Liver (tissue), 9 donors: Measurements from ENCODE around the gene LAG3. TPM values are rescaled to one million over a fixed set of nuclear protein-coding genes. Genes with fewer than 3 reads are reported as not detected.

ENCODE experiments used
- DNase-seq: peaks from one replicate; pipeline ENCODE4 v3.0.0-alpha.2; 2017; ENCODE audit warnings: low spot score
- H3K27ac ChIP-seq, 2 donors: one replicate each; pipeline ENCODE4 v1.7.0; 2013; ENCODE audit warnings: inconsistent platforms in 2 of 2, low read length in 2 of 2, control low read depth in 1 of 2, low read depth in 1 of 2, mild to moderate bottlenecking in 1 of 2
- H3K27me3 ChIP-seq, 4 donors: one replicate each; pipeline versions ENCODE4 v1.6.1 to v1.7.0; 2013; ENCODE audit warnings: low read length in 3 of 4, inconsistent platforms in 1 of 4, mild to moderate bottlenecking in 1 of 4, moderate library complexity in 1 of 4; ENCODE audit not compliant: control insufficient read depth in 4 of 4, insufficient read depth in 4 of 4
- H3K36me3 ChIP-seq, 4 donors: one replicate each; pipeline versions ENCODE4 v1.6.1 to v1.7.0; 2013; ENCODE audit warnings: low read length in 3 of 4, mild to moderate bottlenecking in 3 of 4, low read depth in 1 of 4, moderate library complexity in 1 of 4; ENCODE audit not compliant: control insufficient read depth in 4 of 4, insufficient read depth in 3 of 4
- H3K4me1 ChIP-seq, 4 donors: one replicate each; pipeline versions ENCODE4 v1.6.1 to v1.7.0; 2013; ENCODE audit warnings: low read length in 3 of 4, mild to moderate bottlenecking in 3 of 4, moderate library complexity in 1 of 4; ENCODE audit not compliant: control insufficient read depth in 4 of 4, insufficient read depth in 4 of 4
- H3K4me3 ChIP-seq, 3 donors: one replicate each; pipeline versions ENCODE4 v1.6.1 to v1.7.0; 2013; ENCODE audit warnings: low read length in 3 of 3, control low read depth in 1 of 3, low read depth in 1 of 3, mild to moderate bottlenecking in 1 of 3
- H3K9ac ChIP-seq, 2 donors: one replicate each; pipeline ENCODE4 v1.7.0; 2013; ENCODE audit warnings: low read length in 2 of 2, mild to moderate bottlenecking in 2 of 2, moderate library complexity in 2 of 2, control low read depth in 1 of 2, low read depth in 1 of 2
- H3K9me3 ChIP-seq, 4 donors: one replicate each; pipeline versions ENCODE4 v1.6.1 to v1.7.0; 2013; ENCODE audit warnings: low read length in 3 of 4; ENCODE audit not compliant: control insufficient read depth in 4 of 4
- ATF3 ChIP-seq: IDR thresholded peaks from 2 replicates; pipeline ENCODE4 v1.6.1; 2016; ENCODE audit warnings: antibody characterized with exemption
- CTCF ChIP-seq: fragments of 150-350 bp; IDR thresholded peaks from 2 replicates; pipeline ENCODE4 v1.5.1; 2017; ENCODE audit warnings: improper control_type of control experiment, low read depth, low read length; ENCODE audit not compliant: missing input control
- EGR1 ChIP-seq, 2 donors: IDR thresholded peaks; 2 replicates each; pipeline ENCODE4 v1.6.1; 2016 to 2018; ENCODE audit warnings: antibody characterized with exemption in 2 of 2, low read depth in 2 of 2
- FOXA1 ChIP-seq: IDR thresholded peaks from 2 replicates; pipeline ENCODE4 v1.6.1; 2016; ENCODE audit warnings: antibody characterized with exemption
- FOXA2 ChIP-seq: IDR thresholded peaks from 2 replicates; pipeline ENCODE4 v1.6.1; 2016; ENCODE audit warnings: antibody characterized with exemption
- GABPA ChIP-seq, 2 donors: IDR thresholded peaks in 1 of 2; conservative IDR thresholded peaks in 1 of 2; 2 replicates each; pipeline ENCODE4 v1.6.1; 2016; ENCODE audit warnings: antibody characterized with exemption in 2 of 2, mild to moderate bottlenecking in 1 of 2, moderate library complexity in 1 of 2
- HNF4A ChIP-seq, 2 donors: conservative IDR thresholded peaks; 2 replicates each; pipeline ENCODE4 v1.6.1; 2016; ENCODE audit warnings: antibody characterized with exemption in 2 of 2, mild to moderate bottlenecking in 2 of 2
- HNF4G ChIP-seq: IDR thresholded peaks from 2 replicates; pipeline ENCODE4 v1.6.1; 2016; ENCODE audit warnings: antibody characterized with exemption
- JUND ChIP-seq, 2 donors: IDR thresholded peaks; 2 replicates each; pipeline ENCODE4 v1.6.1; 2016; ENCODE audit warnings: antibody characterized with exemption in 2 of 2
- MAX ChIP-seq: IDR thresholded peaks from 2 replicates; pipeline ENCODE4 v1.6.1; 2016; ENCODE audit warnings: antibody characterized with exemption
- NR2F2 ChIP-seq: IDR thresholded peaks from 2 replicates; pipeline ENCODE4 v1.6.1; 2016; ENCODE audit warnings: antibody characterized with exemption
- RAD21 ChIP-seq, 2 donors: IDR thresholded peaks; 2 replicates each; pipeline ENCODE4 v1.6.1; 2016; ENCODE audit warnings: antibody characterized with exemption in 2 of 2, mild to moderate bottlenecking in 2 of 2
- REST ChIP-seq: IDR thresholded peaks from 2 replicates; pipeline ENCODE4 v1.6.1; 2016; ENCODE audit warnings: antibody characterized with exemption, mild to moderate bottlenecking
- RXRA ChIP-seq, 2 donors: IDR thresholded peaks; 2 replicates each; pipeline ENCODE4 v1.6.1; 2017 to 2018; ENCODE audit warnings: antibody characterized with exemption in 2 of 2, mild to moderate bottlenecking in 1 of 2
- SP1 ChIP-seq: IDR thresholded peaks from 2 replicates; pipeline ENCODE4 v1.6.1; 2018; ENCODE audit warnings: antibody characterized with exemption, mild to moderate bottlenecking
- TAF1 ChIP-seq: conservative IDR thresholded peaks from 2 replicates; pipeline ENCODE4 v1.6.1; 2016; ENCODE audit warnings: antibody characterized with exemption, mild to moderate bottlenecking
- YY1 ChIP-seq: IDR thresholded peaks from 2 replicates; pipeline ENCODE4 v1.6.1; 2016; ENCODE audit warnings: antibody characterized with exemption, mild to moderate bottlenecking
- ZBTB33 ChIP-seq: IDR thresholded peaks from 2 replicates; pipeline ENCODE4 v1.6.1; 2016; ENCODE audit warnings: antibody characterized with exemption
- WGBS: extraction: QIAGEN DNeasy Blood & Tissue Kit; methylation state at CpG from one replicate; pipeline ENCODE4 v1.1.7; 2013; 5-methylcytosine and 5-hydroxymethylcytosine counted together
- polyA plus RNA-seq, 2 donors: library from polyadenylated mRNA; stranded (reverse) in 1 of 2; unstranded in 1 of 2; fragments of 200-250 nt in 1 of 2; fragments of >200 nt in 1 of 2; fragmentation: Nextera tagmentation in 1 of 2; extraction: Ambion mirVana in 1 of 2; gene quantifications; one replicate each; pipeline versions ENCODE4 v1.2.1 to v1.2.3, GENCODE V29; 2013 to 2015
- total RNA-seq, 2 donors: library from RNA; depleted of rRNA; stranded (reverse); fragments of >200 nt; gene quantifications; one replicate each; pipeline ENCODE4 v1.2.3, GENCODE V29; 2014
- donor health status: healthy.
- donor health status: healthy.
- donor health status: healthy.
- donor health status: healthy.
- donor health status: healthy.

Gene LAG3
- total and polyA plus RNA-seq, 4 donors, result 0.14 to 1.2 (median 0.47) TPM

GRCh38 chr12:6766651-6767349 lies 5.5 kb upstream of the LAG3 start:
- H3K4me1 ChIP-seq, result peaks cover 14 to 70% (median 49%) of the 10 kb centered on the region in 4 donors
- TF ChIP-seq RAD21 (IDR thresholded peaks at IDR 0.05) (no peak), NR2F2 (no peak), CTCF (peak; percentile 64)

GRCh38 chr12:6767353-6768319 lies 4.7 kb upstream of the LAG3 start:
- Histone ChIP-seq H3K4me3 (peak overlapping the region; percentile 84 to 97 (median 86)), H3K9ac (peak overlapping the region; percentile 68 to 94), H3K27me3 (no peaks in the 10 kb centered on the region), H3K27ac (peak overlapping the region; percentile 88 to 93), H3K36me3 (peaks cover 0 to 6% (median 4%) of the 10 kb centered on the region in 4 donors), H3K4me1 (peaks cover 14 to 73% (median 50%) of the 10 kb centered on the region in 4 donors), H3K9me3 (no peaks in the 10 kb centered on the region)
- no peak for TF ChIP-seq GABPA (IDR thresholded peaks at IDR 0.05 in 1 of 2, conservative IDR thresholded peaks at IDR 0.05 in 1 of 2)
- TF ChIP-seq NR2F2, result peak; percentile 89
- TF ChIP-seq SP1, result peak; percentile 96
- peak; percentile 47 to 62 for TF ChIP-seq RAD21 (IDR thresholded peaks at IDR 0.05)
- peak; percentile 69 for TF ChIP-seq ZBTB33
- TF ChIP-seq TAF1, result peak; percentile 93
- TF ChIP-seq EGR1 (IDR thresholded peaks at IDR 0.05; ENCODE audit: low read depth in 2 of 2), result peak in 1 of 2 donors; percentile 53
- TF ChIP-seq FOXA1, result peak; percentile 50
- TF ChIP-seq REST, result peak; percentile 81
- peak; percentile 74 for TF ChIP-seq MAX
- TF ChIP-seq HNF4G, result peak; percentile 91
- TF ChIP-seq YY1, result peak; percentile 88
- TF ChIP-seq RXRA (IDR thresholded peaks at IDR 0.05), result peak; percentile 100
- no peak for TF ChIP-seq FOXA2
- TF ChIP-seq CTCF, result no peak
- peak; percentile 72 to 73 for TF ChIP-seq JUND (IDR thresholded peaks at IDR 0.05)
- TF ChIP-seq HNF4A (conservative IDR thresholded peaks at IDR 0.05), result peak; percentile 97 to 98
- peak; percentile 59 for TF ChIP-seq ATF3
- DNase-seq, result no peak
- 12% methylated on average over 44 of the region's 44 CpGs for WGBS

More at GRCh38 chr12:6766651-6767349, 5.5 kb upstream of the LAG3 start:
- H3K9me3 ChIP-seq, result no peaks in the 10 kb centered on the region
- H3K9ac ChIP-seq, result peak overlapping the region; percentile 68 to 94
- under 1% methylated on average over 88 of the region's 88 CpGs for WGBS
- peak; percentile 82 for DNase-seq
- peaks cover 0 to 6% (median 4%) of the 10 kb centered on the region in 4 donors for H3K36me3 ChIP-seq
- peak overlapping the region; percentile 84 to 97 (median 86) for H3K4me3 ChIP-seq
- H3K27ac ChIP-seq, result peak overlapping the region; percentile 88 to 93
- H3K27me3 ChIP-seq, result no peaks in the 10 kb centered on the region
